ENCODE data around the gene AZGP1. TPM values are rescaled to one million over a fixed set of nuclear protein-coding genes. Genes with fewer than 3 reads are reported as not detected.

The AZGP1 gene
- polyA plus RNA-seq, 1 of the 3 experiments (the other 2 are of a cell fraction): not detected

DNA sequence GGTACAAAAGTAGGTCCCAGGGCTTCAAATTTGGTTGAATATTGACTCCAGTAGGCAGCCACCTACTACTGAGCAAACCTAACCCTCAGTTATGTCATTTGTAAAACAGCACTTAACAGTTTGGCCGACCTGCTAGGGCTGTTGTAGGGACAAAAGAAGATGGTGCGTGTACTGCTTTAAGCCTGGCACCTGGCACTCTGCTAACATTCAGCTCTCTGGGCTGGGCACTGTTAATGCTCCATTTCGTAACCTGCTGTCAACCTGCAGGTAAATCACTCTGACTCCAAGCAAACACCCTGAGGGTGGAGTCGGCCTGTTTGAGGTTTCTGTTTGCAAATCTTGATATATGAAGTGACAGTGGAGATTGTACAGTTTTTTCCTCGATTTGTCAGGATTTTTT, 46.8 kb upstream of the AZGP1 start:
- Histone ChIP-seq H2AFZ (ENCODE audit: low read depth) (no peak overlapping the region), H4K20me1 (ENCODE audit: insufficient read depth) (peaks cover 57% of the 10 kb centered on the region), H3K79me2 (ENCODE audit: insufficient read depth) (peaks cover 85% of the 10 kb centered on the region), H3K36me3 (replicated peaks in 1 of 2; ENCODE audit: control insufficient read depth in 1 of 2, insufficient read depth in 2 of 2, low read length in 1 of 2) (peaks cover 38 to 69% of the 10 kb centered on the region in 2 experiments), H3K27me3 (ENCODE audit: insufficient read depth) (no peaks in the 10 kb centered on the region), H3K4me2 (no peak overlapping the region), H3K27ac (ENCODE audit: low read depth in 2 of 2, low read length in 1 of 2) (no peak overlapping the region), H3K4me3 (ENCODE audit: low read depth in 2 of 2, low read length in 1 of 2) (no peak overlapping the region), H3K4me1 (ENCODE audit: control insufficient read depth in 1 of 2, insufficient read depth in 2 of 2, low read depth in 1 of 2, low read length in 1 of 2) (peaks cover 0 to 3% of the 10 kb centered on the region in 2 experiments; a peak in 1 of 4 replicates), H3K9me3 (no peaks in the 10 kb centered on the region), H3K9ac (no peak overlapping the region), H3F3A (replicated peaks; ENCODE audit: insufficient read depth) (peaks cover 7% of the 10 kb centered on the region), H3K9me2 (no peaks in the 10 kb centered on the region)
- POLR2A ChIA-PET: interaction anchor here (1.5 kb wide), 1 partner anchor 15 kb away, joined by 3 read pairs; no protein-coding TSS in a partner anchor
- TF ChIP-seq FOXM1 (IDR thresholded peaks at IDR 0.05; ENCODE audit: low read depth) (no peak), FOXJ3 (CRISPR knock-in tag; IDR thresholded peaks at IDR 0.05) (no peak), MEF2A (IDR thresholded peaks at IDR 0.05; ENCODE audit: borderline replicate concordance, low read depth) (no peak), TAF1 (IDR thresholded peaks at IDR 0.05; ENCODE audit: borderline replicate concordance, low read depth, low read length) (no peak), EP300 (IDR thresholded peaks at IDR 0.05; ENCODE audit: borderline replicate concordance in 1 of 2, low read depth in 1 of 2, low read length in 1 of 2) (no peak), RFX5 (IDR thresholded peaks at IDR 0.05; ENCODE audit: low read length) (no peak), EZH2phosphoT487 (IDR thresholded peaks at IDR 0.05; ENCODE audit: borderline replicate concordance, low read depth) (no peak), SIN3A (IDR thresholded peaks at IDR 0.05; ENCODE audit: borderline replicate concordance, low read depth, low read length) (no peak), TEAD4 (IDR thresholded peaks at IDR 0.05; ENCODE audit: borderline replicate concordance, insufficient read depth) (no peak), POLR2AphosphoS5 (IDR thresholded peaks at IDR 0.05; ENCODE audit: low read depth, low read length) (no peak), ELF1 (IDR thresholded peaks at IDR 0.05) (no peak), RAD21 (IDR thresholded peaks at IDR 0.05; ENCODE audit: low read length) (no peak), FOSL2 (IDR thresholded peaks at IDR 0.05; ENCODE audit: borderline replicate concordance, low read depth) (no peak)
- TF ChIP-seq, protein P1, sequence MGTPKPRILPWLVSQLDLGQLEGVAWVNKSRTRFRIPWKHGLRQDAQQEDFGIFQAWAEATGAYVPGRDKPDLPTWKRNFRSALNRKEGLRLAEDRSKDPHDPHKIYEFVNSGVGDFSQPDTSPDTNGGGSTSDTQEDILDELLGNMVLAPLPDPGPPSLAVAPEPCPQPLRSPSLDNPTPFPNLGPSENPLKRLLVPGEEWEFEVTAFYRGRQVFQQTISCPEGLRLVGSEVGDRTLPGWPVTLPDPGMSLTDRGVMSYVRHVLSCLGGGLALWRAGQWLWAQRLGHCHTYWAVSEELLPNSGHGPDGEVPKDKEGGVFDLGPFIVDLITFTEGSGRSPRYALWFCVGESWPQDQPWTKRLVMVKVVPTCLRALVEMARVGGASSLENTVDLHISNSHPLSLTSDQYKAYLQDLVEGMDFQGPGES (IDR thresholded peaks at IDR 0.05; ENCODE audit: low read depth, low read length): no peak
- TF ChIP-seq, protein P2, sequence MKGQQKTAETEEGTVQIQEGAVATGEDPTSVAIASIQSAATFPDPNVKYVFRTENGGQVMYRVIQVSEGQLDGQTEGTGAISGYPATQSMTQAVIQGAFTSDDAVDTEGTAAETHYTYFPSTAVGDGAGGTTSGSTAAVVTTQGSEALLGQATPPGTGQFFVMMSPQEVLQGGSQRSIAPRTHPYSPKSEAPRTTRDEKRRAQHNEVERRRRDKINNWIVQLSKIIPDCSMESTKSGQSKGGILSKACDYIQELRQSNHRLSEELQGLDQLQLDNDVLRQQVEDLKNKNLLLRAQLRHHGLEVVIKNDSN (IDR thresholded peaks at IDR 0.05; ENCODE audit: borderline replicate concordance, low read depth): no peak
- TF ChIP-seq, protein P3, sequence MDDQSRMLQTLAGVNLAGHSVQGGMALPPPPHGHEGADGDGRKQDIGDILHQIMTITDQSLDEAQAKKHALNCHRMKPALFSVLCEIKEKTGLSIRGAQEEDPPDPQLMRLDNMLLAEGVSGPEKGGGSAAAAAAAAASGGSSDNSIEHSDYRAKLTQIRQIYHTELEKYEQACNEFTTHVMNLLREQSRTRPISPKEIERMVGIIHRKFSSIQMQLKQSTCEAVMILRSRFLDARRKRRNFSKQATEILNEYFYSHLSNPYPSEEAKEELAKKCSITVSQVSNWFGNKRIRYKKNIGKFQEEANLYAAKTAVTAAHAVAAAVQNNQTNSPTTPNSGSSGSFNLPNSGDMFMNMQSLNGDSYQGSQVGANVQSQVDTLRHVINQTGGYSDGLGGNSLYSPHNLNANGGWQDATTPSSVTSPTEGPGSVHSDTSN (IDR thresholded peaks at IDR 0.05): no peak
- TF ChIP-seq, protein P4, sequence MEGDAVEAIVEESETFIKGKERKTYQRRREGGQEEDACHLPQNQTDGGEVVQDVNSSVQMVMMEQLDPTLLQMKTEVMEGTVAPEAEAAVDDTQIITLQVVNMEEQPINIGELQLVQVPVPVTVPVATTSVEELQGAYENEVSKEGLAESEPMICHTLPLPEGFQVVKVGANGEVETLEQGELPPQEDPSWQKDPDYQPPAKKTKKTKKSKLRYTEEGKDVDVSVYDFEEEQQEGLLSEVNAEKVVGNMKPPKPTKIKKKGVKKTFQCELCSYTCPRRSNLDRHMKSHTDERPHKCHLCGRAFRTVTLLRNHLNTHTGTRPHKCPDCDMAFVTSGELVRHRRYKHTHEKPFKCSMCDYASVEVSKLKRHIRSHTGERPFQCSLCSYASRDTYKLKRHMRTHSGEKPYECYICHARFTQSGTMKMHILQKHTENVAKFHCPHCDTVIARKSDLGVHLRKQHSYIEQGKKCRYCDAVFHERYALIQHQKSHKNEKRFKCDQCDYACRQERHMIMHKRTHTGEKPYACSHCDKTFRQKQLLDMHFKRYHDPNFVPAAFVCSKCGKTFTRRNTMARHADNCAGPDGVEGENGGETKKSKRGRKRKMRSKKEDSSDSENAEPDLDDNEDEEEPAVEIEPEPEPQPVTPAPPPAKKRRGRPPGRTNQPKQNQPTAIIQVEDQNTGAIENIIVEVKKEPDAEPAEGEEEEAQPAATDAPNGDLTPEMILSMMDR (IDR thresholded peaks at IDR 0.05): no peak
- 85% methylated on average over 5 of the region's 5 CpGs for WGBS (ENCODE audit: low lambda C conversion rate)
- DNase-seq: no peak
- CTCF ChIA-PET: interaction anchor here (0.8 to 1.0 kb wide), 2 partner anchors 10 to 31 kb away, joined by 3 read pairs; no protein-coding TSS in a partner anchor

All from SK-N-SH (cell line).